Smooth muscle cell (in vitro differentiated cells): ENCODE data around the gene CYBA. TPM values are rescaled to one million over a fixed set of nuclear protein-coding genes. Genes with fewer than 3 reads are reported as not detected.

Experiments used
- DNase-seq: peaks from one replicate; lab custom pipeline; 2025; ENCODE audit not compliant: unreplicated experiment; lab: John Stamatoyannopoulos, UW
- H2AFZ ChIP-seq: fragments of 200-600 bp; sonication (generic); 2 replicates; pipeline ENCODE4 v1.6.0; 2016; ENCODE audit warnings: antibody characterized with exemption, low read depth, mild to moderate bottlenecking
- H3F3A ChIP-seq: fragments of 200-600 bp; sonication (generic); 2 replicates; pipeline ENCODE4 v1.6.0; 2017; ENCODE audit warnings: antibody characterized with exemption, low read depth
- H3K27ac ChIP-seq: fragments of 200-600 bp; sonication (generic); 2 replicates; pipeline ENCODE4 v1.5.1; 2016; ENCODE audit warnings: low read depth, mild to moderate bottlenecking
- H3K27me3 ChIP-seq: fragments of 200-600 bp; sonication (generic); 2 replicates; pipeline ENCODE4 v1.6.1; 2016; ENCODE audit warnings: low read depth, mild to moderate bottlenecking
- H3K36me3 ChIP-seq: fragments of 200-600 bp; sonication (generic); 2 replicates; pipeline ENCODE4 v1.5.1; 2016; ENCODE audit warnings: low read depth
- H3K4me1 ChIP-seq: fragments of 200-600 bp; sonication (generic); 2 replicates; pipeline ENCODE4 v1.5.1; 2016; ENCODE audit warnings: low read depth
- H3K4me2 ChIP-seq: fragments of 200-600 bp; sonication (generic); 2 replicates; pipeline ENCODE4 v1.6.0; 2016; ENCODE audit warnings: mild to moderate bottlenecking
- H3K4me3 ChIP-seq: fragments of 200-600 bp; sonication (generic); 2 replicates; pipeline ENCODE4 v1.5.1; 2016; ENCODE audit warnings: mild to moderate bottlenecking
- H3K79me2 ChIP-seq: fragments of 200-600 bp; sonication (generic); 2 replicates; pipeline ENCODE4 v1.6.0; 2016; ENCODE audit warnings: low read depth, mild to moderate bottlenecking
- H3K9ac ChIP-seq: fragments of 200-600 bp; sonication (generic); 2 replicates; pipeline ENCODE4 v1.6.0; 2016; ENCODE audit warnings: low read depth
- H3K9me3 ChIP-seq: fragments of 200-600 bp; sonication (generic); replicated peaks from 2 replicates; pipeline ENCODE4 v1.5.1; 2016; ENCODE audit warnings: low read depth
- H4K20me1 ChIP-seq: fragments of 200-600 bp; sonication (generic); 2 replicates; pipeline ENCODE4 v1.6.0; 2016; ENCODE audit warnings: low read depth
- CTCF ChIP-seq: fragments of 200-600 bp; sonication (generic); IDR thresholded peaks from 2 replicates; pipeline ENCODE4 v1.5.1; 2017; ENCODE audit warnings: borderline replicate concordance, mild to moderate bottlenecking, antibody characterized with exemption; ENCODE audit not compliant: insufficient read depth, poor library complexity, severe bottlenecking
- WGBS: methylation state at CpG from one replicate; pipeline ENCODE4 v1.1.7; 2016; ENCODE audit warnings: low lambda C conversion rate; 5-methylcytosine and 5-hydroxymethylcytosine counted together
- polyA plus RNA-seq: library from polyadenylated mRNA; unstranded; fragments of >200 nt; fragmentation: Nextera tagmentation; extraction: Ambion mirVana; gene quantifications from 2 replicates; pipeline ENCODE4 v1.2.1, GENCODE V29; 2016
- total RNA-seq: library from RNA; depleted of rRNA; stranded (reverse); fragments of >200 nt; gene quantifications from 2 replicates; pipeline ENCODE4 v1.2.3, GENCODE V29; 2014

The CYBA gene
- total and polyA plus RNA-seq, 2 experiments from 2014 or later = 181 to 388 TPM

- no peaks in the 10 kb centered on the region for H3K36me3 ChIP-seq
- H2AFZ ChIP-seq = no peak overlapping the region
- no peak overlapping the region for H3K9ac ChIP-seq
- no peak overlapping the region for H3K4me2 ChIP-seq
- no peaks in the 10 kb centered on the region for H3K9me3 ChIP-seq
- 91% methylated on average over 32 of the region's 33 CpGs for WGBS
- H4K20me1 ChIP-seq = no peaks in the 10 kb centered on the region
- peaks cover 5% of the 10 kb centered on the region for H3K4me1 ChIP-seq
- TF ChIP-seq CTCF = no peak
- no peak overlapping the region for H3K27ac ChIP-seq
- no peak overlapping the region for H3K4me3 ChIP-seq
- no peak for DNase-seq
- peaks cover 11% of the 10 kb centered on the region for H3K27me3 ChIP-seq
- no peaks in the 10 kb centered on the region for H3F3A ChIP-seq
- H3K79me2 ChIP-seq = no peaks in the 10 kb centered on the region
These were observed 40.4 kb upstream of the CYBA start for GRCh38 chr16:88691129-88691813.

DNA sequence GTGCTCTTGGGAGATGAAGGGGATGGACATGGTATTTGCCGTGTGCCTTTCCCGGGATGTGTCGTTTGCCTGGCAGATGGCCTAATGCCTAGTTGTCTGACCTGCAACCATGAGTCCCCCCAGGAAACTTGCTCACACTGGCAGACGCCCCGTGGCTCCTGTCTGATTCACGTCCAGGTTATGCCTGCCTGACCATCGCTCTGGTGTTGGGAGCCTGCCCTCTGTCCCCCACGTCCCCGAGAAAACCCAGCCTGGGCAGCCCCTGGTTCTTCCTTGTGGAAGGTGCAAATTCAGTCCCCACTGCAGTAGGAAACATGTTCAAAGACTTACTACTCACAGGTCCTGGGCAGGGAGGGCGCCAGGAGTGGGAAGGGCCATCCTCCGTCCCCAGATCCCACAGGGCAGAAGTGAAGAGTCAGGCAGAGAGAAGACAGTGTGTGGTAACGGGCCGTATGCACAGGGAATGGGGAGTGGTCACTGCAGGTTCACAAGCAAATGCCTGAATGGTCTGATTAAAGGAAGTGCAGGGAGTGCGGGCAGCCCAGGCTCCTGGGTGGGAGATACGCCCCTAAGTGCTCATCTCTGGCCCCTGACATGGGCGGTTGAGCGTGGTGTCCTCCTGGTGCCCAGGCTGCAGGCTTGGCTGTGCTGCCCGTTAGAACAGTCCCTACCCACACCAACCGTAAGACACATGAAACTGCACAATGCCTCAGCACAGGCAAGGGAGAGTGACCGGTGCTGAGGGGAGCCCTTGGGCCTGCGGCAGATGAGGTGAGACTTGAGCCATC, 39.7 kb upstream of the CYBA start:
- no peak for DNase-seq
- TF ChIP-seq CTCF = no peak
- no peaks in the 10 kb centered on the region for H3K79me2 ChIP-seq
- peaks cover 19% of the 10 kb centered on the region for H3K27me3 ChIP-seq
- H3K9me3 ChIP-seq = no peaks in the 10 kb centered on the region
- H3K4me2 ChIP-seq = no peak overlapping the region
- no peaks in the 10 kb centered on the region for H3F3A ChIP-seq
- H2AFZ ChIP-seq = no peak overlapping the region
- no peak overlapping the region for H3K9ac ChIP-seq
- WGBS = 88% methylated on average over 19 of the region's 21 CpGs
- no peaks in the 10 kb centered on the region for H4K20me1 ChIP-seq
- no peak overlapping the region for H3K27ac ChIP-seq
- no peak overlapping the region for H3K4me3 ChIP-seq
- peaks cover 10% of the 10 kb centered on the region for H3K4me1 ChIP-seq
- no peaks in the 10 kb centered on the region for H3K36me3 ChIP-seq

- Histone ChIP-seq H3K79me2 (no peaks in the 10 kb centered on the region), H4K20me1 (no peaks in the 10 kb centered on the region), H3K4me3 (no peak overlapping the region), H3K9me3 (no peaks in the 10 kb centered on the region), H3K9ac (no peak overlapping the region), H3F3A (no peaks in the 10 kb centered on the region), H3K27me3 (peaks cover 38% of the 10 kb centered on the region), H3K27ac (no peak overlapping the region), H3K4me2 (no peak overlapping the region), H3K36me3 (no peaks in the 10 kb centered on the region), H3K4me1 (peaks cover 14% of the 10 kb centered on the region), H2AFZ (no peak overlapping the region)
- TF ChIP-seq CTCF = no peak
- no peak for DNase-seq
- 58% methylated on average over 22 of the region's 28 CpGs for WGBS
These were observed 37.3 kb upstream of the CYBA start for GRCh38 chr16:88688013-88688778.
